ENCODE results near the gene TMED6. TPM values are rescaled to one million over a fixed set of nuclear protein-coding genes. Genes with fewer than 3 reads are reported as not detected.

Gene TMED6
- total RNA-seq, 2 donors from 2014 or later: 0.53 to 0.66 TPM

- Histone ChIP-seq H3K27ac (ENCODE audit: low read depth, low read length) (no peak overlapping the region), H3K27me3 (ENCODE audit: control insufficient read depth, insufficient read depth, low read length, poor library complexity, severe bottlenecking) (no peaks in the 10 kb centered on the region), H3K4me1 (ENCODE audit: control insufficient read depth, insufficient read depth, low read length) (no peaks in the 10 kb centered on the region), H3K9me3 (ENCODE audit: control insufficient read depth, low read length) (no peaks in the 10 kb centered on the region), H3K4me3 (ENCODE audit: low read length) (no peak overlapping the region), H3K36me3 (ENCODE audit: control insufficient read depth, insufficient read depth, low read length) (peaks cover 75% of the 10 kb centered on the region), H3K9ac (ENCODE audit: extremely low read depth, low read length, poor library complexity, severe bottlenecking) (no peak overlapping the region)
- no peak overlapping the region for H3K4me3 Mint-ChIP-seq
- H3K9me3 Mint-ChIP-seq: no peaks in the 10 kb centered on the region
- no peaks in the 10 kb centered on the region for H3K27me3 Mint-ChIP-seq (ENCODE audit: insufficient read depth)
- peaks cover 68% of the 10 kb centered on the region for H3K36me3 Mint-ChIP-seq (ENCODE audit: low read depth)
- H3K27ac Mint-ChIP-seq: no peak overlapping the region
- no peak for DNase-seq
- no peaks in the 10 kb centered on the region for H3K4me1 Mint-ChIP-seq
- WGBS, 2 experiments (ENCODE audit: insufficient coverage in 1 of 2, insufficient read length in 1 of 2): 94 to 98% methylated on average over 9 to 10 of the region's 10 CpGs
- no peak for TF ChIP-seq CTCF (conservative IDR thresholded peaks at IDR 0.05)
Observed at GRCh38 chr16:69318911-69319289, 32.7 kb downstream of the TMED6 start.

DNA sequence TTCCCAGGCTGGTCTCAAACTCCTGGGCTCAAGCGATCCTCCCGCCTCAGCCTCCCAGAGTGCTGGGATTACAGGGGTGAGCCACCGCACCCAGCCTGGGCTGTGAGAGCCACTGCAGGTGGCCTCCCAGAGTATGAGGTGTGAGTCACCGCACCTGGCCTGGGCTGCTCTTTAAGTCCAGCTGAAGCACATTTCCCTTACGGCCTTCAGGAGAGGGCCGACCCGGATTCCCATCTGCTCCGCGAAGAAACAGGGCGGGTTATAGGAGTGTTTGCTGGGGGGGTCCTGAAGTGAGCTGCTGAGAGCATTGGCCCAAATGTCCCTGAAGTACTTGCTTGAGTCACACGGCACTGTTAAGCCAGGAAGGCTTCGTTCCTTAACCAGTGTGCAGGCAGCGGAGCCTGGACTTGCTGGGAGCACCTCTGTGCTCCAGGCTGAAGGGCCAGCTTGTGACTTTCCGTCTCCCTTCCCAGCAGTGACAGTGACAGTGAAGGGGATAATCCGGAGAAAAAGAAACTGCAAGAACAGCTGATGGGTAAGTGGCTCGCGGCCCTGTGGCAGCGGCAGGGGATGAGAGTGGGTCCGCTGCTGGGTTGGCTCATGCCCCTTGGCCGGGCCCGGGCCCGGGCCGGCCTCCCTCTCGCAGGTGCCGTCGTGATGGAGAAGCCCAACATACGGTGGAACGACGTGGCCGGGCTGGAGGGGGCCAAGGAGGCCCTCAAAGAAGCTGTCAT is 33.2 kb downstream of the TMED6 start:
- no peak for TF ChIP-seq CTCF (conservative IDR thresholded peaks at IDR 0.05)
- WGBS, 2 experiments (ENCODE audit: insufficient coverage in 1 of 2, insufficient read length in 1 of 2): 94 to 96% methylated on average over 20 to 30 of the region's 30 CpGs
- no peak overlapping the region for H3K4me3 Mint-ChIP-seq
- H3K9ac ChIP-seq (ENCODE audit: extremely low read depth, low read length, poor library complexity, severe bottlenecking): no peak overlapping the region
- H3K27me3 ChIP-seq (ENCODE audit: control insufficient read depth, insufficient read depth, low read length, poor library complexity, severe bottlenecking): no peaks in the 10 kb centered on the region
- no peak for DNase-seq
- no peaks in the 10 kb centered on the region for H3K9me3 ChIP-seq (ENCODE audit: control insufficient read depth, low read length)
- no peaks in the 10 kb centered on the region for H3K27me3 Mint-ChIP-seq (ENCODE audit: insufficient read depth)
- peaks cover 73% of the 10 kb centered on the region for H3K36me3 ChIP-seq (ENCODE audit: control insufficient read depth, insufficient read depth, low read length)
- peaks cover 66% of the 10 kb centered on the region for H3K36me3 Mint-ChIP-seq (ENCODE audit: low read depth)
- no peak overlapping the region for H3K4me3 ChIP-seq (ENCODE audit: low read length)
- no peak overlapping the region for H3K27ac ChIP-seq (ENCODE audit: low read depth, low read length)
- H3K4me1 Mint-ChIP-seq: no peaks in the 10 kb centered on the region
- no peaks in the 10 kb centered on the region for H3K9me3 Mint-ChIP-seq
- H3K4me1 ChIP-seq (ENCODE audit: control insufficient read depth, insufficient read depth, low read length): no peaks in the 10 kb centered on the region
- no peak overlapping the region for H3K27ac Mint-ChIP-seq

GRCh38 chr16:69316595-69317034 is 35.0 kb downstream of the TMED6 start:
- TF ChIP-seq CTCF (conservative IDR thresholded peaks at IDR 0.05): no peak
- Histone ChIP-seq H3K27ac (ENCODE audit: low read depth, low read length) (no peak overlapping the region), H3K27me3 (ENCODE audit: control insufficient read depth, insufficient read depth, low read length, poor library complexity, severe bottlenecking) (no peaks in the 10 kb centered on the region), H3K36me3 (ENCODE audit: control insufficient read depth, insufficient read depth, low read length) (peaks cover 62% of the 10 kb centered on the region), H3K9ac (ENCODE audit: extremely low read depth, low read length, poor library complexity, severe bottlenecking) (no peak overlapping the region), H3K4me3 (ENCODE audit: low read length) (no peak overlapping the region), H3K9me3 (ENCODE audit: control insufficient read depth, low read length) (no peaks in the 10 kb centered on the region), H3K4me1 (ENCODE audit: control insufficient read depth, insufficient read depth, low read length) (no peaks in the 10 kb centered on the region)
- no peak overlapping the region for H3K27ac Mint-ChIP-seq
- 96 to 100% methylated on average over 2 to 17 of the region's 17 CpGs for WGBS, 2 experiments (ENCODE audit: insufficient coverage in 1 of 2, insufficient read length in 1 of 2)
- H3K4me3 Mint-ChIP-seq: no peak overlapping the region
- peaks cover 5% of the 10 kb centered on the region for H3K4me1 Mint-ChIP-seq
- no peaks in the 10 kb centered on the region for H3K27me3 Mint-ChIP-seq (ENCODE audit: insufficient read depth)
- DNase-seq: no peak
- peaks cover 51% of the 10 kb centered on the region for H3K36me3 Mint-ChIP-seq (ENCODE audit: low read depth)
- H3K9me3 Mint-ChIP-seq: no peaks in the 10 kb centered on the region

Data from endodermal cell (in vitro differentiated cells).